Urothelium cell line (cell line): ENCODE results near the gene TIMM29.
"Not testable (repeated sequence)": the region's sequence is repeated elsewhere in the genome, so short reads cannot be mapped to it uniquely, and the experiment has no call there.

Source experiments
- DNase-seq: peaks from one replicate; pipeline ENCODE4 v3.0.0; 2011; ENCODE audit warnings: low spot score, mixed read lengths
- FAIRE-seq: peaks from 2 replicates; lab custom pipeline; 2011; peaks lifted over from hg19 to GRCh38; lab: Jason Lieb, UNC

The TIMM29 gene

GRCh38 chr19:10936661-10937084, 8.1 kb downstream of the TIMM29 start:
- FAIRE-seq = no peak

GRCh38 chr19:10941649-10942048, 13.0 kb downstream of the TIMM29 start:
- FAIRE-seq, DNase-seq: not testable (repeated sequence)

More at GRCh38 chr19:10936661-10937084, 8.1 kb downstream of the TIMM29 start:
- peak; percentile 54 for DNase-seq

GRCh38 chr19:10943412-10943811, 14.8 kb downstream of the TIMM29 start:
- DNase-seq, FAIRE-seq: not testable (repeated sequence)

GRCh38 chr19:10945264-10945663, 16.7 kb downstream of the TIMM29 start:
- no peak for DNase-seq
- FAIRE-seq = no peak

GRCh38 chr19:10946958-10947657, 18.5 kb downstream of the TIMM29 start:
- FAIRE-seq = no peak
- no peak for DNase-seq

GRCh38 chr19:10952809-10953208, 24.2 kb downstream of the TIMM29 start:
- FAIRE-seq = no peak
- DNase-seq = no peak

GRCh38 chr19:10959277-10959968, 30.8 kb downstream of the TIMM29 start:
- FAIRE-seq, DNase-seq: not testable (repeated sequence)

- no peak for FAIRE-seq
Observed at GRCh38 chr19:10960314-10961072, 31.9 kb downstream of the TIMM29 start, which contains the start of gene SMARCA4. Gene SMARCA4, plus strand, starts transcription at chr19:10961030. Its CDS starts 23,122 bp downstream, at chr19:10984152.

GRCh38 chr19:10961073-10961860, 32.7 kb downstream of the TIMM29 start:
- FAIRE-seq = no peak
- DNase-seq = peak; percentile 55

More at GRCh38 chr19:10960314-10961072, 31.9 kb downstream of the TIMM29 start, which contains the start of gene SMARCA4:
- DNase-seq = peak; percentile 98

- FAIRE-seq (no peak), DNase-seq (no peak)
Observed at GRCh38 chr19:10962863-10963262, 34.3 kb downstream of the TIMM29 start.

- DNase-seq (no peak), FAIRE-seq (no peak)
Observed at GRCh38 chr19:10963865-10964264, 35.3 kb downstream of the TIMM29 start.

GRCh38 chr19:10964903-10965302, 36.3 kb downstream of the TIMM29 start:
- FAIRE-seq (no peak), DNase-seq (no peak)

GRCh38 chr19:10965398-10965797, 36.8 kb downstream of the TIMM29 start:
- DNase-seq = no peak
- no peak for FAIRE-seq

- FAIRE-seq = no peak
- no peak for DNase-seq
Observed at GRCh38 chr19:10966809-10967208, 38.2 kb downstream of the TIMM29 start.

- FAIRE-seq (no peak), DNase-seq (no peak)
Observed at GRCh38 chr19:10968527-10969135, 40.0 kb downstream of the TIMM29 start.

GRCh38 chr19:10971107-10971726, 42.6 kb downstream of the TIMM29 start:
- DNase-seq (no peak), FAIRE-seq (no peak)

- FAIRE-seq (no peak), DNase-seq (no peak)
Observed at GRCh38 chr19:10975374-10976130, 46.9 kb downstream of the TIMM29 start.

- FAIRE-seq = no peak
- no peak for DNase-seq
Observed at GRCh38 chr19:10976131-10976892, 47.7 kb downstream of the TIMM29 start.
